Right hindlimb (tissue), 1 donor: ENCODE data around the gene TIFAB.
"Not testable (repeated sequence)": the region's sequence is repeated elsewhere in the genome, so short reads cannot be mapped to it uniquely, and the experiment has no call there.

Experiments
- DNase-seq: peaks from one replicate; pipeline ENCODE4 v3.0.0-alpha.2; 2018

TIFAB gene, protein sequence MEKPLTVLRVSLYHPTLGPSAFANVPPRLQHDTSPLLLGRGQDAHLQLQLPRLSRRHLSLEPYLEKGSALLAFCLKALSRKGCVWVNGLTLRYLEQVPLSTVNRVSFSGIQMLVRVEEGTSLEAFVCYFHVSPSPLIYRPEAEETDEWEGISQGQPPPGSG

DNA sequence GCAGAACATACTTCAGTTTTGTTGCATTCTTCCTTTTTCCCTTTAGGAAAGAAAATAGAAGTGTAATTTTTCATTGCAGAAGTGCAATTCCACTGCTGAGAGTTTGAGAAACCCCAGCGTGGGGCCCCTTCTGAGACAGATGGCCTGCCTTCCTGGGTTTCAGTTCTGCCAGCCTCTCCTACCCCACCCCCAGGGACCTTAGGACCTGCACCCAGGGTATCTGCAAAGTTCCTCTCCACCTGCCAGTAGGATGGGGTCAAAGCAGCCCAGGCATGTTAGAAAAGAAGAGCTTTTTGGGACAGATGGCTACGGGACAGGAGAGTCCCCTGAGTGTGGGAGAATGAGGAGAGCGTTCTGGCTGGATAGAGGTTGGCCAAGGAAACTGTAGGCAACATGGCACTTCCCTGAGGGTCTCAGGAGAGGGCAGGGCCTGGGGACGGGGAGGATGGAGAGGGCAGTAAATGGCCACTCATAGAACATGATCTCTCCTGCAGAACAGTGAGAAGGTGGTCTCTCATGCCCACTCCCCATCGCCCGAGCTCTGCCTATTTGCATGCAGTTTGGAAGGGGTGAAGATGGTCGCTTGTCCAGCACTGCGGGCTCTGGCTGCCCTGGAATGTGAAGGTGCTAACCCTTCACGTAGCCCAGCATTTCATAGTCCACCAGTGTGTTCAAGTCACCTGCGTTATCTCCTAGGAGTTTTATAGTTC is at the start of gene TIFAB:
Gene TIFAB (minus strand): TSS at position 31 of the 710 bp plus-strand sequence. CDS start 2,412 bp downstream, outside the sequence.
- no peak for DNase-seq

DNA sequence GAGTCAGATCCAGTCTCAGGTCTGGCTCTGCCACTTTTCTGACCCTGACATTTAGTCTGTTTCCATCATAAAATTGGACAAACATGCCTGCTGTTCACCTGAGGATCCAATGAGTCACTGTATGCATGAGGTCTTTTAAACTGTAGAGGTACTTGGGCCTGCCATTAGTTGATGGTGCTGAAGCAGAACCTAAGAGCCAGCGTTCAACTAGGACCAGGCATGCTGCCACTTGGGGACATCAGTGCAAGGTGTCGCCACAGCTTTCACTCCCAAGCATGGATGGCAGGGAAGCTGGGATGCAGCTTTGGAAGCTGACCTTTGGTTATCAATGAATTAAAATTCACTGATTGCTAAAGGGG is 46.5 kb upstream of the TIFAB start:
- DNase-seq: no peak

DNA sequence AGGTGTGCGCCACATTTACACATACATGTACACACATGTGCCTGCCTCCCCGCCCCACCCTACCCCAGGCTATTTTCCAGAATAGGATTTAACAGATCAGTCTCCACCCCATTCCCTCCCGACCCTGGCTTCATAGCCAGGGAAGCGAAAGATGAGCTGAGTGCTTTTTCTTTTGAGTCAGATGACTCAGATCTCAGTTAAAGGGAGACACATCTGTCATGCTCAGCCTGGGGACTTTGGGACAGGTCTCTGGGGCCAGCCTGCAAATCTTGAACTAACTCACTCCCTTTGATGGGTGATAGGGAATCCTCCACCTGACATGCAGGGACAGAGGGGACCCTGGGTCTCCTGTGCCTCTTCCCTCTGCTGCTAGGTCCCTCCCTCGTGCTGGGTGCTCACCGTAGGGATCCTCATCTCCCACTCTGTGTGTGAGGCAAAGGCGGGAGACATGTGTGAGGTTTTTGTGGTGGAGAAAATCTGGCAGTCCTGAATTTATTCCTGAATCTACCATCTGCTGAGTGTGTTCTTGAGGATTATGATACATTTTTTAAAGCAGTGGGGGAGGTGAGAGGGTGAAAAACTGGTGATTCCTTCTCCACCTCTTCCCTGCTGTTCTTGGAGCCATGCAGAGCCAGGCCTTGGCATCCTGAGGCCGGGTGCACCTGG is 46.0 kb upstream of the TIFAB start:
- no peak for DNase-seq

DNA sequence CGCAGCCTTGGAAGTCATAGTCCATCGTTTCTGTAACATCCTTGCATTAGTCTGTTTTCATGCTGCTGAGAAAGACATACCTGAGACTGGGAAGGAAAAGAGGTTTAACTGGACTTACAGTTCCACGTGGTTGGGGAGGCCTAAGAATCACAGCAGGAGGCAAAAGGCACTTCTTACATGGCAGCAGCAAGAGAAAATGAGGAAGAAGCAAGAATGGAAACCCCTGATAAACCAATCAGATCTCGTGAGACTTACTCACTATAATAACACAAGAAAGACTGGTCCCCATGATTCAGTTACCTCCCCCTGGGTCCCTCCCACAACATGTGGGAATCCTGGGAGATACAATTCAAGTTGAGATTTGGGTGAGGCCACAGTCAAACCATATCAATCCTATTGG is 43.4 kb upstream of the TIFAB start:
- DNase-seq: not testable (repeated sequence)

DNA sequence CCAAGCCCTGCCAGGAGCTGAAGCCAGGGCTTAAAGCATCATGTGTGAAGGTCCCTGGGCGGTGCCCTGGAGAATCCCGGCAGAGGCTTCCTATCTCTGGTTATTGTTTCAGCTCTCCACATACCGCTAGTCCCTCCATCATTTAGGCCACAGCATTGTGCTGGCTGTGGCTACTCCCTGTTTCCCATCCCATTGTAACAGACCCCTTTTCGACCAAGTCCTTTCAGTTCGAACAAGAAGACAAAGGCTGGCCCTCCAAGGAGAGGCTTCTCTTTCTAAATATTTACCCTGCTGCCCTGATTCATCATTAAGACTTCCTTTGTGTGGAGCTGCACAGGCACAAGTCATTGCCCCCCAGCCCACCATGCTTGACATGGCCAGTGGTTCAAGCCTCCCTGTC is 42.0 kb upstream of the TIFAB start:
- DNase-seq: no peak

DNA sequence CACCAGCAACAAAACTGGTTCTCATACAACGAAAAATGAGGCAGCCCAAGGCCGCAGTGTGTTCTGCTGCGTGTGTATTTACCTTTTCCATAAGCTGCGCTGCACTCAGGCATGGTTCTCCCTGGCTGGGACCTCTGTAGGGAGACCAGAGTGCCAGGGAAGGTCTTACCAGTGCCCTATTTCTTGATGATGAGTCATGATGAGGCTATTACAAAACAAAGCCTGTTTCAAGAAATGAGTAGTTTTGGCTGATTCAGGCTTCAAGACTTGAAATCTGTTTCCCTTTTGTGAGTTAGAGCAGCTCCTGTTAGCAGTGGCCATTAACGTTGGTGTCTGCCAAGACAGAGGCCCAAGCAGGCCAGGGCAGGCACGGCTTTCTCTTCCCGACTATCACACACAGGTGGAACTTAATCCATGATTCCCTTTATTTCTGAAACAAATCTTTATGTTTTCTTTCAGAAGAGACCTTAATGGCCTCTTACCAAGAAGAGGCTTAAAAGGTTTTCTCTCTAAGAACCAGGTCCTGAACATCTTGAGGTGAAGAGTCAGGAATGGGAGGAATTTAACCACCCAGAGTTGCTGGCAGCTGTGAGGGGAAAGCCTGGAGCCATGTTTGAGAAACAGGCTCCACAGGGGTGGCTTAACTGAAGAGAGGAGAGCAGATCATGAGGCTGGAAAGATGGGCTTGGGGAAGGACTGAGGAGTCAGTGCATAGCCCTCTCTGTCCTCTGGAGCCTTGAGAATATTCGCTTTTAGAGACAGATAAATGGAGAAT is 41.4 kb upstream of the TIFAB start:
- DNase-seq: peak; percentile 38

DNA sequence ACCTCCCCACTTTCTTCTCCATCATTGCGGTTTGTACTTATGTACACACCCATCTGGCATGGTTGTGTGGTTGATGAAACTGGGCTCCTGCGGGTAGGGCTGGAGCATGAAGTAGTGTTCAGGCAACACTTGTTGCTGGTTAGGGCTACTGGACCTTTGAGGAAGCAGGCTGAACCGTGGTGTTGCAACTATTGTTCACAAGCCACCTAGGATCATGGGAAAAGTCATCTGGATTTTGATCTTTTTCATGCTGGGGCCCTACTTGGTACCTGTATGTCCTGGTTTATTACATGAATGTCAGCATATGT is 40.1 kb upstream of the TIFAB start:
- DNase-seq: no peak

DNA sequence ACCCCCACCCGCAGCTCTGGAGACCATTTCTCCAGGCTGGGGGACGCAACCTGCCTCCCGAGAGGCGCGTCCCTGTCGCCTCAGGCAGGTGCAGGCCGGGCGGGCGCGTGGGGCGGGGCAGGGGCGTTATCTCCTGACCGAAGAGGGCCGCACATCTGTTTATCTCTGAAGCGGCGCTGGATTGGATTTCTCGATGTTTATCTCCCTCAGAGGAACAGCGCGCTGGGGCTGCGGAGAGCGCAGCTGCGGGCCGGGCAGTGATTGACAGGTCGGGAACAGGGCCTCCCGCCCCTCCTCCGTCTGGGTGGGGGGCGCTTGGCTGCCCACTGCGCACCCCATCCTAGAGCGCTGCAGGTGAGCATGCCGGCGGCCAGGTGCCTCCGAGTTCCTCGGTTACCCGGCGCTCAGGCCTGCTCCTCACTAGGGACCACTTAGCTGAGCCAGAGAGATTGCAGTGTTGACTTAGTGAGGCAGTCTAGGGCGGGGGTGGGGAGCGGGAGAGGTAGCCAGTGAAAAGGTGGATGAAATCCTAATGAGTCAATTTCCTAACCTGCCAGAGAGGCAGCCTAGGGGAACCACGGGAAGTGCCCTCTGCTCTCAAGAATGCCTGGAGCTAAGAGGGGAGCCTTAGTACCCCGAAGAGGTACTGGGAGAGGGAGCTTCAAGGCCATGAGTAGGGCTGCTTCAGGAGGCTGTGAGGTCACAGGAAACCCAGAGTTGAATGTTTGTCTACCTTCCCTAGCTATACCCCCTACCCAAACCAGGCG is 39.6 kb upstream of the TIFAB start:
- DNase-seq: no peak

DNA sequence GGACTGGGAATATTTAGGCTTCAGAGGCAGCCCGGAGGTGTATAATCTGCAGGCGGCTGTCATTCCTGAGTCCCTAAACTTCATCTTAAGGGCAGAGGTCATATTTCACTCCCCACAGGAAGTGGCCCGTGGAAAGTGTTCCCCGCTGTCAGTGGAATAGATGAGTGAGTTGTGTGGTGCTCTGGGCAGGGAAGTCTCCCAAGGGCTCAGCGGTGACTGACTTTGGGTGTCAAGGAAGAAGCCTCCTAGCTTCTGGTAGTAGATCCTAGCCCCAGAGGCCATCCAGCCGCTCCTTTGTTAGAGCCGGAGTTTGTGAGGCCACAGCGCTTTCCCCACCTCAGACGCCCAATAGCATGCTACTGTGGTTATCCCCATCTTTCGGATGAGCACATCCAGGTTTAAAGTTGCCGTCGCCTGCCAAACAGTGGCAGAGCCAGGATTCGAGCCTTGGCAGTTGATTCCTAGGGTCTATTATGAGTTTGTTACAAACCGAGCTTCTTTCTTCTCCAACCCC is 38.9 kb upstream of the TIFAB start:
- no peak for DNase-seq

DNA sequence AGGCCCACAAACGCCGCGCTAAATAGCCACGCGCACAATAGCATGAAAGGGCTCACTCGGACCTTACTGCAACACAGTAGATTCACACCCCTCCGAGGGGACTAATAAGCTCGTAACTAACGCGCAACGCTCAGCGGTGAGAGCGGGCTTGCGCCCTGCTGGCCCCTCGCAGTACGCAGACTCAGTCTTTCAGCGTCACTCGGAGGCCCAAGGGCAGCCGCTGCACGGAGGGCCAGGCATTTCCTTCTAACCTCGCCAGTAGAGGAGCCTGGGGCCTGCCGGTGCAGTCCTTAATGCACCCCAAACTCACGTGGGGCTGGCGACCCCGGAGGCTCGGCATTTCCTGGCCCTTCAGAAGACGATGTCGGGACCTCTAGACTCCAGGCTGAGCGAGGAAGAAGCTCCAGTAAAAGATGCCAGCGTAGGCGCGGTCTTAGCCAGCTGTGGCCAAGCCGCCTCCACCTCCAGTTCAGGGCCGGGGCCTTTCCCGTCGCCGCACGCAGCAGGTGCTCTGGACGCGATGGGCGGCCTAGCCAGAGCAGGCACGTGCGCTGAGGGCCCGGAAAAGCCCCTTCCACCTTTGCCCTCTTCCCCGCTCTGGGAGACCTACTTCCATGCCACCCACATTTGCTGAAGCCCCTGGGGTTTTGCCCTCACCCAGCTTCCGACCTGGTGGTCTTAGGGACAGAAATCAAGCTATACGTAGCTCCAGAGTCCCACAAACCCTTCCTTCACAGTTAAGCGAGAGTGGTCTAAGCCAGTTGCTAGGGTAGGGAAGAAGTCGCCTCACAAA is 38.3 kb upstream of the TIFAB start:
- no peak for DNase-seq

DNA sequence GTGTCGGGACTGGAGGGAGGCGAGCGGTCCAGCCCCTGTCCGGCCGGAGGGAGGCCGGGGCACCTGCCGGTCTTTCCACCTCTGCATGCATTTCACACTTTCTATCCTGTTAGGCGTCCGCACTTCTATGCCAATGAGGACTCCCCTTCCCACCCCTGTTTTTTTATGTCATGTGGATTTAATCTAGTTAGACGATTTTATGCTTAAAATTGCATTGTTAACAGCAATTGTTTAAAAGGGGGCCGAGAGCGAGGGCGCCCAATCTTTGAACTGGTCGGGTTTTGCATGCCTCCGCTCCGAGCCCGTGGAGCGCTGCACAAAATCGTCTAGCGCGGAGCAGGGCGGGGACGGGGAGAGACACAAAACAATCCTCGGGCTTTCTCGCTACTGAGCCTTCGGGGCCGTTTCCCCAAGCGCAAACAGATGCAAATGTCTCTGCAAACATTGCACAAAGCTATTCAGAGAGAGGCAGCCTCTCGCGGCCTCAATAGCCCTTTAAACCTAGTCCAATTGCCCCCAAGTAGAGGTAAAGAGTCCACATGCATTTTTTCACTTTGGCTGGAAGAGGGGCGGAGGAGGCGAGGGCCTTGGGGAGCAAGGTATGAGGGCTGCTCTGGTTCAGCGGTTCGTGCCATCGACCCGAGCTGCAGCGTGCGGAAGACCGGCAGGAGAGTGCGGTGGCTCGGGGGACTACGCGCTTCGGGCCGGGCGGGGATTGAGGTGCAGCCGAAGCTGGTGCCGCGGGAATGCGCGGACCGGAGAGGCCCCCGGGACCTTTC is 37.5 kb upstream of the TIFAB start:
- DNase-seq: no peak

DNA sequence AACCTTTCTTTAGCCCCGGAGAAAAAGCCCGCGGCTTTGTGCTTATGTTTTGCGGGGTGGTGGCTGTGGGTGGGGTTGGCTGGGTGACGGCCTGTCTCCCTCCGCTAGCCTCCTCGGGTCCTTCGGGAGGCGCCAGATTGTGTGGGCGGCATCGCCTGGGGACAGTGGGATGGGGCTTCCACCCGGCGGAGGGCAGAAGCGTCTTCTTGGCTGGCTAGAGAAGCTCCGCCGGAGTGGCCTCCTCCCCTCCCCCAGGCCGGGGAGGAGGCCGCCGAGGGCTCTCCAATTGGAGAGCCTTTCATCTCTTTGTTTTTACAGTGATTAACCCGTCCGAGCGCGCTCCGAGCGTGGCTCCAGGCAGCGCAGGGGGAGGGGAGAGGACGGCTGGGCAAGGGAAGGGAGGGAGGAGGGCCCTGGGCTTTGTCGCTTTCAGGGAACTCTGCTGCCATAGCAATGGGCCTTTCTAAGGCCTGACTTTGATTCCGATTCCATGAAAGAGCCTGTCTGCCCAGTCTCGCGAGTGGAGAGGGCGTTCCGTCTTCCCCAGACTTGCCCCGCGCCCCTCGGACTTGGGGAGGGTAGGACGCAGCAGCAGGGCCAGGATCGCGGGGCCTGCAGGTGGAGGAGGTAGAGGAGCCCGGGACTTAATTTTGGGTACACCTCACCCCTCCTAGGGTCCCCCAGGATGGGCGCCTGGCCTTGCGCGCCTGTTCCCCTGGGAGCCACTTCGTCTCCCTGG is 36.7 kb upstream of the TIFAB start:
- DNase-seq: no peak

DNA sequence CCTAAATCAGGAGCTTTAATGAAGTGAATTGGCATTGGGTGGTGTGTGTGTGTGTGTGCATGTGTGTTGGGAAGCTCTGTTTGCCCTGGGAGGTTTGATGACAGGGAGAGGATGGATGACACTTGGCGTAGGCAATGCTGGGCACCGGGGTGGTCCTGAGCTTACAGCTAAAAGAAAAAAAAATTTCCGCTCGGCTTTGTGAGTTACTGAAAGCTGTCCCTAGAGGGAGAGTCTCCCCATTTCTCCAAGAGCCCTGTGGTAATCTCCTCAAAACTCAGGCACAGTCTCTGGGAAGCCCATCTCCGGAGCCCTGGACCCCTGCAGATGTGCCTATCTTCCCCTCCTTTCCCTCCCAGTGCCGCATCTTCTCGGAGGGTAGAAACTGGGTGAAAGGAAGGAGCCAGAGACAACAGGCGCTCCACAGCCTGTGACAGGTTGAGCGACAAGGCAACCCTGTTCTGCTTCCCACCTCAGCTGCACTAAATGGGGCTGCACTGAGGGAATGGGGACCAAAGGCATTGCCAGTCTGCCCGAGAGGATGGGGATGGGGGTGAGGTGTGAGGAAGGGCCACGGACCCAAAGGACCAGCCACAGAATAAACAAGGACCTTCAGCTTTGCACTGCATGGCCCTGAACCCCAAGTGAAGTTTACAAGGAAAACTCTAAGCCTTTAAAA is 35.8 kb upstream of the TIFAB start:
- DNase-seq: no peak

DNA sequence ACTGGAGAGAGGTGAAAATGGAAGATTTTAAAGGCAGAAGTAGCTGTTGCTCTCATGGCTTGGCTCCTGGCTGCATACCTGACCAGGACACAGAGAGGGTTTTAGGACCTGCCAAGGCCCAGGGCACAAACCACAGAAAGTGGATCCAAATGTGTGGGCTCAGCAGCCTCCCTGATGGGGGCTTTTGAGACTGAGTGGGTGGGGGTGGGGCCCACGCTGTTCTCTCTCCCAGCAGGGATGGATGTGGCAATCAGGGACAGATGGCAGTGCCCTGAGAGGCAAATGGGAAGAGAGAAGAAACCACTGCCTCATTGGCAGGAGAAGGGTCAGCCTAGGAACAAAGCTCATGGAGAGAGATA is 34.9 kb upstream of the TIFAB start:
- DNase-seq: no peak

DNA sequence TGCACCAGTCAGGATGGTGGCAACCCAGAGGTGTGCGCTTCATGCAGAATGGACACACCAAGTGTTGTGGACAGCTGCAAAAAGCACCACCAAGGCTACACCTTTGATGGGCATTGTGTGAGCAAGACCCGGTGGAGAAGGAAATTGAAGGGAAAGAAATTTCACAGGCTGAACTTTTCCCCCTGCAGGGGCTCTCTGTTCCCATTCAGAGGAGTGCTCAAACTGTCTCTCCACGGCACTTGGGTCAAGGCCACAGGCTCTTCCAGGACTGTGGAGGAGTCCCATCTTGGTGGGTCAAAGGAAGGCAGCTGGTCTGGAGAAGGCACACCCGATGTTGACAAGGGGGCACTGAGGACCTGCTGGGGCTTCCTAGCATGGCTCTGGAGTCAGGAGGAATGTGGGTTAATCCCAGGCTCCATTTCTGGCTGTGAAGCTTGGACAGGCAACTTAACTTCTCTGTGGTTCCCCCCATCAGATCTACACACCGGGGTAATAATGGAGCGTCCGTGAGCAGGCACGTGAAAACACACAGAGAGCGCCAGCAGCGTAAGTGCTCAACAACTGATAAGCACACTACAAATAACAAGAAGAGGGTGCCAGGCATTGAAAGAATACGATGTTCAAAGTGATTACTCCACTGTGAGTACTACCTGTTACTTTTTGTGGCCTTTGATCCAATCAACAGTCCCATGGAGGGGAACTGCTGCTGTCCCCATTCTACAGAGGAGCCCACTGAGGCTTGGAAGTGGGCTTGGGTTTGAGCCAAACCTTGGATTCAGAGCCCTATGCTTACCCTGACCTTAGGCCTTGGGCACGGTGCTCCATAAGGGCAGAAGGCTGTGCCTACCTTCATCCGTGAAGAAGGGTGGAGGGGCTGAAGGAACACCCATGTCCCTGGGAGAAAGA is 34.2 kb upstream of the TIFAB start:
- DNase-seq: no peak

DNA sequence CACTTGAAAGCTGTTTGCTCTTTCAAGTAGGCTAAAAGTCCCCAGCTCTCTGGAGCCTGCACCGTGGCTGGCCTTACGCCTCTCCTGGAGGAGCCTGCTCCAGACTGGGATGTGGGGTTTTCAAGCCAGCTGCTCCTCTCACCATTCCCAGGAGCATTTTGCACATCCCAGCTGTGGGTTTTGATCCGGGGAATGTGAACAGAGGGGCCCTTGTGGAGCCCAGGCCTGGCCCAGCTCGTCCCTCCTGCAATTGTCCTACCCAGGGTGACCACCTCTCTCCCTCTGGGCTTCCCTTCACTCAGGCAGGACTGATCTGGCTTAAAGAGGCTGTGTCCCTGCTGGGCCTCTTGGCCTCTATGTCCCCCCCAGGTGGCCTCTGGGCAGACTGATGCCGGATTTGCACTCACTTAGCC is 32.5 kb upstream of the TIFAB start:
- no peak for DNase-seq

DNA sequence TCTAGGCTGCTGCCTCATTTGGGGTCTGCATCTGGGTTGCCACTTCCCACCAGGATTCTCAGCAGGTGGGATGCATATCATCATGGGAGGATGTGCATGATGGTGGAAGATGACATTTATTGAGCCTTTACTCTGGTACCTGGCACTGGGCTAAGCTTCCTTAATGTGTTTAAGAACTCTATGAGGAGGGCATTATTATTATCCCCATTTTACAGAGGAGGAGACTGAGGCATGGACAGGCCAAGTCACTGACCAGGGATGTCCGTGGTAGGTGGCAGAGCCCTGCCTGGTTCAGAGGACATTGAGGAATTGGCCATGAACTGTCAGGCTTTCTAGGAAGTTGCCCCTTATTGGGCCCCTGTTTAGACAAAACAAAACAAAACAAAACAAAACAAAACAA is 31.1 kb upstream of the TIFAB start:
- DNase-seq: no peak

DNA sequence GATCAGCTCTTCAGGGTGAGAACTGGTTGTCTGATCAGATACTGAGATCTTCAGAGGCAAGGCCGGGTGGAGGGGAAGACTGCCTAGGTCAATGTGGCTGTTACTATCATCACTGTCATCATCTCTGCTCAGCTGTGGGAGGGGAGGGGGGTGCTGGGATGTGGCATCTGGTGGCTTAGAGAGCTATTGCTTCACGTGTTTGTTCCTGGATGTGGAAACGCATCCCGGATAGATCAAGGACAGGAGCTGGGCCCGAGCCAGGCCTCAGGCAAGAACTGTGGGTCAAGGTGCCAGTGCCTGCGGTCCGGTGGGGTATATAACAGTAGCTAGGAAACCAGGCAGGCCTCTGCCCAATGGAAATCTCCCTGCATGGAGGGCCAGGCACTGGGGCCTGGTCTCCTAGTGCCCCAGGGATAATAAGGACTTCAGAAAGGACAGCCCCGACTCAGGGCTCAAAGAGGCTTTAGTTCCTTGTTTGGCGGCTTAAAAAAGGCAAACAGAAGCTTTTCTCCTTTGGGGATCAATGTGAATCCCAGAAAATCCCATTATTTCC is 30.3 kb upstream of the TIFAB start:
- DNase-seq: no peak
